ENCODE results near the gene SORBS1. TPM values are rescaled to one million over a fixed set of nuclear protein-coding genes. Genes with fewer than 3 reads are reported as not detected.

Gene SORBS1
- total RNA-seq, 1 experiment from 2014 or later = 39.9 TPM

DNA sequence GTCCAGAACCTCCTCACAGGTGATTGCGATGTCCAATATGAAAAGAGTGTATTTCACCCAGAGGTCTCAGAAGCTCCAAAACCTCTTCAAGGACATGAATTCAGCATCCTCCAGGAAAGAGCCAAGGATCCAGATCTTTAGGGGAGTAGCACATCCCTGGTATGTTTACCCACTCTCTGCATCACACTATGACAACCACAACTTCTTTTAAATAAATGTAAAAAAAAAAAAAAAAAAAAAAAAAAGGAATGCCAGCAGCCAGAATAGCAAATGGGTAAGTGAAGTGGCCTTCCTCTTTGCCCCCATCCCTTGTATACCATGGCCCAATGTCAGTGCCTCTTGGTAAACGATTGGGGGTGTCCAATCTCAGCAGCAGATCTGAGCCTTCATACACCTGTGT lies 67.3 kb downstream of the SORBS1 start (continued):
- no peak for TF ChIP-seq ZNF416 (CRISPR knock-in tag; IDR thresholded peaks at IDR 0.05)
- TF ChIP-seq, protein P1, sequence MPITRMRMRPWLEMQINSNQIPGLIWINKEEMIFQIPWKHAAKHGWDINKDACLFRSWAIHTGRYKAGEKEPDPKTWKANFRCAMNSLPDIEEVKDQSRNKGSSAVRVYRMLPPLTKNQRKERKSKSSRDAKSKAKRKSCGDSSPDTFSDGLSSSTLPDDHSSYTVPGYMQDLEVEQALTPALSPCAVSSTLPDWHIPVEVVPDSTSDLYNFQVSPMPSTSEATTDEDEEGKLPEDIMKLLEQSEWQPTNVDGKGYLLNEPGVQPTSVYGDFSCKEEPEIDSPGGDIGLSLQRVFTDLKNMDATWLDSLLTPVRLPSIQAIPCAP (CRISPR knock-in tag; IDR thresholded peaks at IDR 0.05) = no peak
- no peak for TF ChIP-seq FOXP1 (CRISPR knock-in tag; IDR thresholded peaks at IDR 0.05; ENCODE audit: borderline replicate concordance)
- TF ChIP-seq TCF7 (CRISPR knock-in tag; IDR thresholded peaks at IDR 0.05; ENCODE audit: low read depth) = no peak
- no peak for TF ChIP-seq ZNF423 (CRISPR knock-in tag; IDR thresholded peaks at IDR 0.05)
- TF ChIP-seq, protein P2, sequence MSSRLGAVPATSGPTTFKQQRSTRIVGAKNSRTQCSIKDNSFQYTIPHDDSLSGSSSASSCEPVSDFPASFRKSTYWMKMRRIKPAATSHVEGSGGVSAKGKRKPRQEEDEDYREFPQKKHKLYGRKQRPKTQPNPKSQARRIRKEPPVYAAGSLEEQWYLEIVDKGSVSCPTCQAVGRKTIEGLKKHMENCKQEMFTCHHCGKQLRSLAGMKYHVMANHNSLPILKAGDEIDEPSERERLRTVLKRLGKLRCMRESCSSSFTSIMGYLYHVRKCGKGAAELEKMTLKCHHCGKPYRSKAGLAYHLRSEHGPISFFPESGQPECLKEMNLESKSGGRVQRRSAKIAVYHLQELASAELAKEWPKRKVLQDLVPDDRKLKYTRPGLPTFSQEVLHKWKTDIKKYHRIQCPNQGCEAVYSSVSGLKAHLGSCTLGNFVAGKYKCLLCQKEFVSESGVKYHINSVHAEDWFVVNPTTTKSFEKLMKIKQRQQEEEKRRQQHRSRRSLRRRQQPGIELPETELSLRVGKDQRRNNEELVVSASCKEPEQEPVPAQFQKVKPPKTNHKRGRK (CRISPR knock-in tag; IDR thresholded peaks at IDR 0.05; ENCODE audit: borderline replicate concordance) = no peak
- TF ChIP-seq ZNF219 (CRISPR knock-in tag; IDR thresholded peaks at IDR 0.05; ENCODE audit: borderline replicate concordance) = no peak
- TF ChIP-seq HMGA2 (CRISPR knock-in tag; IDR thresholded peaks at IDR 0.05) = no peak
- TF ChIP-seq KAT7 (CRISPR knock-in tag; IDR thresholded peaks at IDR 0.05; ENCODE audit: borderline replicate concordance) = no peak
- no peak for TF ChIP-seq ZNF263 (CRISPR knock-in tag; IDR thresholded peaks at IDR 0.05; ENCODE audit: low read depth)
- TF ChIP-seq NR2C2 (CRISPR knock-in tag; IDR thresholded peaks at IDR 0.05) = no peak
- no peak for TF ChIP-seq ATF1 (CRISPR knock-in tag; IDR thresholded peaks at IDR 0.05)
- no peak for TF ChIP-seq TEAD4 (CRISPR knock-in tag; IDR thresholded peaks at IDR 0.05)

DNA sequence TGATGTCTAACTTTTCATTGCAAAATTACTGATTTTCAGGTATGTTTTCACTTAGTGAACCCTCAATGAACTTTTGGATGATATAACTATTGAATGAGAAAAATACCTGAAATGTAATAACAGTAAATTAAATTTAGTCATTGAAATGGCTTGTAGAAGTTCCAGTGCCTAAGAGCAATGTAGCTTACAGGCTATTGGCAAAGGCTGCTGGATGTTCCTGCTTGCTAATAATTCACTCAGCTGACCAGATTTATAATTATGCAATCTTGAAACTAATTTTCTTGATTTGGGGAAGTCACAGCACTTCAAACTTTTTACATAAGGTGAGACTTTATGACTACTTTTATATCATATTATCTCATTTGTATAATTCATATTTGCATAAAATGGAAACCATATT lies 73.2 kb downstream of the SORBS1 start:
- Mint-ChIP-seq H3K4me3 (no peak overlapping the region), H3K27ac (no peak overlapping the region), H3K27me3 (ENCODE audit: low read depth) (no peaks in the 10 kb centered on the region), H3K4me1 (peaks cover 12% of the 10 kb centered on the region), H3K36me3 (peaks cover 15% of the 10 kb centered on the region; the same call in 1 of the 2 replicates), H3K9me3 (no peaks in the 10 kb centered on the region)
- ChIA-PET CTCF (no interaction called here), POLR2A (no interaction called here)
- no peak for TF ChIP-seq ZNF138 (CRISPR knock-in tag; conservative IDR thresholded peaks at IDR 0.05)
- TF ChIP-seq ZNF317 (CRISPR knock-in tag; IDR thresholded peaks at IDR 0.05; ENCODE audit: borderline replicate concordance, low read depth) = no peak
- TF ChIP-seq, protein P3, sequence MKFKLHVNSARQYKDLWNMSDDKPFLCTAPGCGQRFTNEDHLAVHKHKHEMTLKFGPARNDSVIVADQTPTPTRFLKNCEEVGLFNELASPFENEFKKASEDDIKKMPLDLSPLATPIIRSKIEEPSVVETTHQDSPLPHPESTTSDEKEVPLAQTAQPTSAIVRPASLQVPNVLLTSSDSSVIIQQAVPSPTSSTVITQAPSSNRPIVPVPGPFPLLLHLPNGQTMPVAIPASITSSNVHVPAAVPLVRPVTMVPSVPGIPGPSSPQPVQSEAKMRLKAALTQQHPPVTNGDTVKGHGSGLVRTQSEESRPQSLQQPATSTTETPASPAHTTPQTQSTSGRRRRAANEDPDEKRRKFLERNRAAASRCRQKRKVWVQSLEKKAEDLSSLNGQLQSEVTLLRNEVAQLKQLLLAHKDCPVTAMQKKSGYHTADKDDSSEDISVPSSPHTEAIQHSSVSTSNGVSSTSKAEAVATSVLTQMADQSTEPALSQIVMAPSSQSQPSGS (CRISPR knock-in tag; IDR thresholded peaks at IDR 0.05; ENCODE audit: borderline replicate concordance, low read depth) = no peak
- no peak for TF ChIP-seq NFYB (CRISPR knock-in tag; conservative IDR thresholded peaks at IDR 0.05; ENCODE audit: low read depth)
- no peak for TF ChIP-seq SMAD3 (CRISPR knock-in tag; IDR thresholded peaks at IDR 0.05; ENCODE audit: borderline replicate concordance)
- TF ChIP-seq GRHL2 (CRISPR knock-in tag; IDR thresholded peaks at IDR 0.05; ENCODE audit: insufficient replicate concordance, severe bottlenecking) = no peak
- no peak for TF ChIP-seq EMX1 (CRISPR knock-in tag; IDR thresholded peaks at IDR 0.05)
- TF ChIP-seq MAX (CRISPR knock-in tag; IDR thresholded peaks at IDR 0.05) = no peak
- TF ChIP-seq NR1H2 (CRISPR knock-in tag; IDR thresholded peaks at IDR 0.05) = no peak
- no peak for TF ChIP-seq ETV6 (CRISPR knock-in tag; IDR thresholded peaks at IDR 0.05)
- TF ChIP-seq GABPB1 (CRISPR knock-in tag; IDR thresholded peaks at IDR 0.05) = no peak
- TF ChIP-seq FOXJ3 (CRISPR knock-in tag; IDR thresholded peaks at IDR 0.05; ENCODE audit: borderline replicate concordance) = no peak
- TF ChIP-seq CREM (CRISPR knock-in tag; IDR thresholded peaks at IDR 0.05) = no peak
- ATAC-seq (no peak), DNase-seq (ENCODE audit: low spot score) (no peak)

Measured in WTC11 (cell line).